Measurements from ENCODE around the gene ARHGEF7. TPM values are rescaled to one million over a fixed set of nuclear protein-coding genes. Genes with fewer than 3 reads are reported as not detected.

Gene ARHGEF7
- total RNA-seq, 2 experiments from 2014 or later: 66.9 to 70.2 TPM

- ChIA-PET POLR2A (no interaction called here), CTCF (interaction anchor here (1.1 kb wide), 1 partner anchor 10 kb away, joined by 3 read pairs; no protein-coding TSS in a partner anchor)
- no peaks in the 10 kb centered on the region for H3K27me3 Mint-ChIP-seq
- ATAC-seq (no peak), DNase-seq (no peak)
- H3K9me3 Mint-ChIP-seq (ENCODE audit: low read depth): no peaks in the 10 kb centered on the region
- H3K4me1 Mint-ChIP-seq: peaks cover 5% of the 10 kb centered on the region
- H3K27ac Mint-ChIP-seq: no peak within 1 kb of the TSS
- no peak within 1 kb of the TSS for H3K4me3 Mint-ChIP-seq
- intact Hi-C loops (cut with DNase I, micrococcal nuclease): no loop called here
- peaks cover 2% of the 10 kb centered on the region for H3K36me3 Mint-ChIP-seq (ENCODE audit: low read depth)
Measured at GRCh38 chr13:111319998-111320911, 205.1 kb downstream of the ARHGEF7 start, which contains the start of gene TEX29. TEX29 (plus strand) TSS chr13:111320642; CDS start chr13:111320891, 249 bp downstream.

- peaks cover 5% of the 10 kb centered on the region for H3K4me1 Mint-ChIP-seq
- CTCF ChIA-PET: no interaction called here
- no peak overlapping the region for H3K27ac Mint-ChIP-seq
- ATAC-seq: no peak
- H3K4me3 Mint-ChIP-seq: no peak overlapping the region
- H3K27me3 Mint-ChIP-seq: no peaks in the 10 kb centered on the region
- intact Hi-C loops (cut with DNase I, micrococcal nuclease): no loop called here
- no peaks in the 10 kb centered on the region for H3K9me3 Mint-ChIP-seq (ENCODE audit: low read depth)
- POLR2A ChIA-PET: no interaction called here
- H3K36me3 Mint-ChIP-seq (ENCODE audit: low read depth): no peaks in the 10 kb centered on the region
- no peak for DNase-seq
Measured at GRCh38 chr13:111322001-111322915, 207.1 kb downstream of the ARHGEF7 start.

DNA sequence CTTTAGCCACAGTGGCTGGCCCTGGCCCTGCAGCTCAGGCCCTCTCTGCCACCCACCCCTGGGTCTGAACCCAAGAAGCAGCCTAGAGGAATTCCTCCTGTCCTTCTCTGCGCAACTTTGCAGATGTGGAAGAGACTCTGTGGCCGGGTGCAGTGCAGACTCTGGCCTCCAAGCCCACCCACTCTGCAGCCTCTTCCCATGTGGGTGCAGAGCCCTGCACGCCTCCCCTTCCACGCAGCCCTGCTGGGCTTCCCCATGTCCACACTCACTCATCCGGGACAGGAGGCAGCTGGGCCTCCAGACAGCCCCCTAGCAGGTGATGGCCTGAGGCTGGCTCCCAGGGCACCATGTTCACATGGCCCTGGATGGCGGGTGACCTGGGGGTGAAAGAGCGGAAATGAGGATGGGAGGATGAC, 207.8 kb downstream of the ARHGEF7 start:
- Mint-ChIP-seq H3K9me3 (ENCODE audit: low read depth) (no peaks in the 10 kb centered on the region), H3K27ac (no peak overlapping the region), H3K27me3 (no peaks in the 10 kb centered on the region), H3K36me3 (ENCODE audit: low read depth) (no peaks in the 10 kb centered on the region), H3K4me1 (peaks cover 5% of the 10 kb centered on the region), H3K4me3 (no peak overlapping the region)
- ChIA-PET POLR2A (no interaction called here), CTCF (no interaction called here)
- DNase-seq: no peak
- no peak for ATAC-seq
- intact Hi-C loops (cut with DNase I, micrococcal nuclease): no loop called here

- peak overlapping the region; percentile 59 for H3K4me3 Mint-ChIP-seq
- ChIA-PET POLR2A (no interaction called here), CTCF (interaction anchor here (0.8 kb wide), 1 partner anchor 236 kb away, joined by 3 read pairs; no protein-coding TSS in a partner anchor)
- H3K27ac Mint-ChIP-seq: peak overlapping the region; percentile 49
- no peaks in the 10 kb centered on the region for H3K27me3 Mint-ChIP-seq
- intact Hi-C loops (cut with DNase I, micrococcal nuclease): no loop called here
- DNase-seq: no peak
- no peaks in the 10 kb centered on the region for H3K36me3 Mint-ChIP-seq (ENCODE audit: low read depth)
- no peaks in the 10 kb centered on the region for H3K9me3 Mint-ChIP-seq (ENCODE audit: low read depth)
- peaks cover 5% of the 10 kb centered on the region for H3K4me1 Mint-ChIP-seq
- ATAC-seq: no peak
Measured at GRCh38 chr13:111323549-111323948, 208.4 kb downstream of the ARHGEF7 start.

DNA sequence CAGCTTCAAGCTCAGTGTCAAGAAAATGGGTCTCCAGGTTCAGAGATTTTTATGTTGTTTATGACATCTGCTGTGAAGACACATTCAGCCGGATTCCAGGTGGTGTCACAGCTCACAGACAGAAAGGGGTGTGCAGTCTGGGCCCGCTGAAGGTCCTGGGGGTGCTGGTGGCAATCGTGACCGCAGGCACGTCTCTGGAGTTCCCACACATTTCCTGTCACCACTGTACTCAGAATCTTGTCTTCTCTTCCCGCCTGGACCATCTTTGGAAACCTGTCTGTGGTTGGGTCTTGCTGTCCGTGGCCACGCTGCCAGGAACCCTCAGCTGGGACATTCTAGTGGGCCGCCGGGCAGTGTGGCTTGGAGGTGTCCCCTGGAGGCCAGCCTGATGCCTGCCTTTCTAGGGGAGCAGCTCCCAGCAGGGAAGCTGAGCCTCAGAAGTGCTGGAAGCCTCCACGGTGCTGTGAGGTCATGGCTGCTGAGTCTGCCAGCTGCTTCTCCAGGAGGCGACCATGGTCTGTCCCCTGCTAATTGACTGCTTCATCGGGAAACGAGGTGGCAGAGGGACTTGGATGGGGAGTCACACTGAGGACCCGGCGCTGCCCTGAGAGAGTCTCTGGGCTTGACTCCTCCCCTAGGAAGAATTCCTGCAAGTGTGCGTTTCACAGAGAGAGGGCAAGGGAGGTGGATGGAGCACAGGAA, 209.0 kb downstream of the ARHGEF7 start:
- Mint-ChIP-seq H3K27ac (peak overlapping the region; percentile 49), H3K36me3 (ENCODE audit: low read depth) (no peaks in the 10 kb centered on the region), H3K4me1 (peaks cover 5% of the 10 kb centered on the region), H3K4me3 (peak overlapping the region; percentile 59), H3K27me3 (no peaks in the 10 kb centered on the region), H3K9me3 (ENCODE audit: low read depth) (no peaks in the 10 kb centered on the region)
- DNase-seq (no peak), ATAC-seq (no peak)
- intact Hi-C loops (cut with DNase I, micrococcal nuclease): no loop called here
- POLR2A ChIA-PET: no interaction called here
- CTCF ChIA-PET: interaction anchor here (0.8 kb wide), 1 partner anchor 236 kb away, joined by 3 read pairs; no protein-coding TSS in a partner anchor

DNA sequence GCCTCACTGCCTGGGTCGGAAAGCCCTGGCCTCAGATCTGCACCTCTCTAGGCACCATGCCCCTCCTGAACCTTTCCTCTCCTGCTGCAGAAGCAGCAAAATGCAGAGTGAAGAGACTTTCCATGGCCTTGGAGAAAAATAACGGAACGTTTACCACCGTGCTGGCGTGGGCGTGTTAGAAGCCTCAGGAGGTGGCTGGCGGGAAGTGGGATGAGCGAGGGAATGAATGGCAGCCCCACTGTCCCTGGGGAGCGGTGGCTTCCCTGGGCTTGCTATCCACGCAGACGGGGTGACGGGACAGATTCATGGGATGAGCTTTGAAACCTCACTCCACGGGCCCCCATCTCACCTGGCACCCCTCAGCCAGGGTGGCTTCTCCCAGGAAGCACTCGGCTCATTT, 209.6 kb downstream of the ARHGEF7 start:
- CTCF ChIA-PET: no interaction called here
- DNase-seq (no peak), ATAC-seq (no peak)
- H3K4me1 Mint-ChIP-seq: peaks cover 5% of the 10 kb centered on the region
- no peak overlapping the region for H3K4me3 Mint-ChIP-seq
- no peaks in the 10 kb centered on the region for H3K36me3 Mint-ChIP-seq (ENCODE audit: low read depth)
- H3K27me3 Mint-ChIP-seq: no peaks in the 10 kb centered on the region
- H3K27ac Mint-ChIP-seq: no peak overlapping the region
- H3K9me3 Mint-ChIP-seq (ENCODE audit: low read depth): no peaks in the 10 kb centered on the region
- POLR2A ChIA-PET: no interaction called here
- intact Hi-C loops (cut with DNase I, micrococcal nuclease): no loop called here

- intact Hi-C loops (cut with DNase I, micrococcal nuclease): no loop called here
- Mint-ChIP-seq H3K9me3 (ENCODE audit: low read depth) (no peaks in the 10 kb centered on the region), H3K27ac (no peak overlapping the region)
Measured at GRCh38 chr13:111325146-111325890, 210.2 kb downstream of the ARHGEF7 start.

GRCh38 chr13:111325941-111326620, 211.0 kb downstream of the ARHGEF7 start:
- no peak overlapping the region for H3K27ac Mint-ChIP-seq
- intact Hi-C loops (cut with DNase I, micrococcal nuclease): no loop called here
- H3K27me3 Mint-ChIP-seq: no peaks in the 10 kb centered on the region
- H3K36me3 Mint-ChIP-seq (ENCODE audit: low read depth): no peaks in the 10 kb centered on the region
- H3K9me3 Mint-ChIP-seq (ENCODE audit: low read depth): no peaks in the 10 kb centered on the region
- ChIA-PET POLR2A (no interaction called here), CTCF (no interaction called here)
- no peak for DNase-seq
- H3K4me3 Mint-ChIP-seq: no peak overlapping the region
- peaks cover 5% of the 10 kb centered on the region for H3K4me1 Mint-ChIP-seq
- no peak for ATAC-seq

More at GRCh38 chr13:111325146-111325890, 210.2 kb downstream of the ARHGEF7 start:
- Mint-ChIP-seq H3K27me3 (no peaks in the 10 kb centered on the region), H3K4me3 (no peak overlapping the region), H3K4me1 (peaks cover 5% of the 10 kb centered on the region), H3K36me3 (ENCODE audit: low read depth) (no peaks in the 10 kb centered on the region)
- ChIA-PET POLR2A (no interaction called here), CTCF (no interaction called here)
- no peak for DNase-seq
- no peak for ATAC-seq

DNA sequence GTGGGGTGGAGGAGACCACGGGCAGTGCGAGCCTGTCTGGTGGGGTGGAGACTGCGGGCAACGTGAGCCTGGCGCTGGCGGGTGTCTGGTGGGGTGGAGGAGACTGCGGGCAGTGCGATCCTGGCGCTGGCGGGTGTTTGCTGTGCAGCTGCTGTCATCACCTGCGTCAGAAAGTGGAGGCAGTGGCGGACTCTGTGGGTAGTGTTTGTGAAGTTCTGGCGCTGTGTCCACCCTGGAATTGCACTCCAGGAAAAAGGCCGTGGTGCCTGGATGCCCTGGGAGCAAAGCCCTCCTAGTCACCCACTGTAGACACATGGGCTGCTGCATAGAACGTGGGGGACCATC, 211.5 kb downstream of the ARHGEF7 start:
- intact Hi-C loops (cut with DNase I, micrococcal nuclease): no loop called here
- Mint-ChIP-seq H3K4me1 (peaks cover 5% of the 10 kb centered on the region), H3K27me3 (no peaks in the 10 kb centered on the region), H3K9me3 (ENCODE audit: low read depth) (no peaks in the 10 kb centered on the region), H3K4me3 (no peak overlapping the region), H3K36me3 (ENCODE audit: low read depth) (no peaks in the 10 kb centered on the region), H3K27ac (no peak overlapping the region)
- ATAC-seq (no peak), DNase-seq (no peak)
- ChIA-PET POLR2A (no interaction called here), CTCF (no interaction called here)

GRCh38 chr13:111326981-111327642, 212.0 kb downstream of the ARHGEF7 start:
- Mint-ChIP-seq H3K27ac (no peak overlapping the region), H3K9me3 (ENCODE audit: low read depth) (no peaks in the 10 kb centered on the region), H3K36me3 (ENCODE audit: low read depth) (no peaks in the 10 kb centered on the region), H3K4me1 (peaks cover 5% of the 10 kb centered on the region), H3K27me3 (no peaks in the 10 kb centered on the region), H3K4me3 (no peak overlapping the region)
- intact Hi-C loops (cut with DNase I, micrococcal nuclease): no loop called here
- no peak for ATAC-seq
- CTCF ChIA-PET: no interaction called here
- DNase-seq: no peak
- POLR2A ChIA-PET: no interaction called here
